Loucy (cell line): ENCODE measurements around the gene DKKL1.

Experiments used
- EZH2phosphoT487 ChIP-seq: fragments of 200-600 bp; IDR thresholded peaks from 2 replicates; pipeline ENCODE4 v1.6.1; 2018; ENCODE audit warnings: antibody characterized with exemption, mild to moderate bottlenecking, moderate library complexity, borderline replicate concordance
- TF ChIP-seq, protein P1 (sequence below): fragments of 200-600 bp; sonication (generic); conservative IDR thresholded peaks from 2 replicates; pipeline ENCODE4 v1.5.1; 2014; ENCODE audit warnings: mild to moderate bottlenecking, antibody characterized with exemption, low read length

DNA sequence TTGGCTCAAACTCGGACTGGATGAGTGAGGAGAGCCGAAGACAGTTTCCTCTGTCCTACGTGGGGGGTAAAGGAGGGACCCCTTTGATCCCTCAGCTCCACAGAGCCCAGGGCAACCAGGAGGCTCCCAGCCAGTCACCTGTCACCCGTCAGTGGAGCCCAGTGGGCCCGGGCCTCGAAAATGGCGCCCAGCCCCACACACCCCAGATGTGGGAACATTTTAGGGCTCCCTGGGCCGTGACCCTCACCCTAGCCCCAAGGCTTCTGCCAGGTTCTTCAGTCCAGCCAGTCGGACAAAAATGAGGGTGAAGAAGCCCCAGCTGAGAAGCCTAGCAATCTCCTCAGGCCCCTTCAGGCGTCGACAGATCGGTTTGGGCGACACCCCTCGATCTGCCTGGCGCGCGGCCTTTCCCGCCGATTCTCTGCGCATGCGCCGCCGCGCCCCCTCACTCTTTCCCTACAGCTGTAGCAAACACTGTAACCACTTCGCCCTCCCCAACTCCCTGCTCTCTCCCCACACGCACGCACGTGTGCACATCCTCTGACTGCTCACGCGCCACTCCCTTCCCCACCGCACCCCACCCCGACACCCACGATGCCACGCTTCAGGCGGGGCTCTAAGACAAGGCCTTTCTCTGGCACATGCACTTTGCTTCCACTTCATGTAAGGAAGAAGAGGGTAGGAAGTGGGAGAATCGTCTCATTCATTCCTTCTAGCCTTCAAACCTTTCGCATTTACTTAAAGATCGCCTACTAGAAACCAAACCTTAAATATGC, 38.7 kb upstream of the DKKL1 start, which contains the start of gene SLC6A16:
- TF ChIP-seq, protein P1, sequence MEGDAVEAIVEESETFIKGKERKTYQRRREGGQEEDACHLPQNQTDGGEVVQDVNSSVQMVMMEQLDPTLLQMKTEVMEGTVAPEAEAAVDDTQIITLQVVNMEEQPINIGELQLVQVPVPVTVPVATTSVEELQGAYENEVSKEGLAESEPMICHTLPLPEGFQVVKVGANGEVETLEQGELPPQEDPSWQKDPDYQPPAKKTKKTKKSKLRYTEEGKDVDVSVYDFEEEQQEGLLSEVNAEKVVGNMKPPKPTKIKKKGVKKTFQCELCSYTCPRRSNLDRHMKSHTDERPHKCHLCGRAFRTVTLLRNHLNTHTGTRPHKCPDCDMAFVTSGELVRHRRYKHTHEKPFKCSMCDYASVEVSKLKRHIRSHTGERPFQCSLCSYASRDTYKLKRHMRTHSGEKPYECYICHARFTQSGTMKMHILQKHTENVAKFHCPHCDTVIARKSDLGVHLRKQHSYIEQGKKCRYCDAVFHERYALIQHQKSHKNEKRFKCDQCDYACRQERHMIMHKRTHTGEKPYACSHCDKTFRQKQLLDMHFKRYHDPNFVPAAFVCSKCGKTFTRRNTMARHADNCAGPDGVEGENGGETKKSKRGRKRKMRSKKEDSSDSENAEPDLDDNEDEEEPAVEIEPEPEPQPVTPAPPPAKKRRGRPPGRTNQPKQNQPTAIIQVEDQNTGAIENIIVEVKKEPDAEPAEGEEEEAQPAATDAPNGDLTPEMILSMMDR, result no peak
- TF ChIP-seq EZH2phosphoT487, result no peak
